Measurements from ENCODE around the gene SPTBN5.

DNA sequence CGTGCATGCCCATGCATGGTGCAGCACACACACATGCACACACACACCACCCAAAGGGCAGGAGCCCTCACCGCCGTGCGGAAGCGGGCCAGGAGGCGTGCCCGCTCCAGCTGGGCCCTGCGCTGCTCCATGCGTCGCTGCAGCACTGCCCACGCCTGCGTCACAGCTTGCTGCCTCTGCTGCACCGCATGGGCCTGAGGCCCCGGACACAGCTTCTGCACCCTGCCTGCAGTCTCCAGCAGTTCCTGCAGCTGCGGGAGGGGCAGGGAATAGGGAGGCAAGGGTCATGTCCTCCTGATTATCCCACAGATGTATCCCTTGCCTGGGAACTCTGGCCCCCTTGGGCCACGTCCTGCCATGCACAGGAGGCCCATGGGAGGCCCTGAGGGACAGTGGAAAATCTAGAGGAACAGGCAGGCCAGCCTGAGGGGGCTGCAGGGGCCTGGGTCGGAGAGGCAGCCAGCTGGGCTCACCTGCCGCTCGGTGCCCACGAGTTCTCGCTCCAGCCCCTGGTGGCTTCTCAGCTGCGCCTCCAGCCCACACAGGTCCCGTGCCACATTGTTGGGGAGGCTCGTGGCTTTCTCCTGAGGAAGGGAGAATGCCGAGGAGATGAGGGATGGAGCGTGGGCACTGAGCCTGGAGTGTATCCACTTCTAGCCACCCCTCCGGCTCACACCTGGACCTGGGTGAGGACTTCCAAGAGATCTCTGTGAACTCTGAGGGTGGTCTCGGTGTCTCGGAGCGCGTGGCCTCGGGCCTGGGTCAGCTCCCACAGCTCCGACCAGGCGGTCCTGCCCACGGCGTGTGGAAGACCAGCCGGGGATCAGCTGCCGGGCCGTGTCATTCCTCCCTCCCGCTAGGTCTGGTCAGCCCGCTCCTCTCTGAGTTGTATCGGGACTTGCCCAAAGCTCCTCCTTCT, 23.8 kb downstream of the SPTBN5 start:
- TF ChIP-seq TAF1 (IDR thresholded peaks at IDR 0.05; ENCODE audit: borderline replicate concordance, low read depth, low read length) (no peak), POLR2A (IDR thresholded peaks at IDR 0.05; ENCODE audit: low read depth, low read length) (no peak), POLR2AphosphoS5 (IDR thresholded peaks at IDR 0.05; ENCODE audit: low read depth, low read length) (no peak)
